PC-3 (cell line): Measurements from ENCODE around the gene GAB2. TPM values are rescaled to one million over a fixed set of nuclear protein-coding genes. Genes with fewer than 3 reads are reported as not detected.

Experiments
- ATAC-seq: fragments of 200-7000 bp; cut with Tn5 transposase; 2 replicates; pipeline ENCODE4 v1.9.1; 2020; ENCODE audit warnings: mild to moderate bottlenecking, moderate library complexity
- BruUV-seq: library from RNA; stranded (reverse); fragments of 400-500 nt; replicated peaks from 2 replicates; lab custom pipeline; 2021; lab: Mats Ljungman, UMichigan
- CTCF ChIA-PET: fragments of 300-600 bp; sonication (Branson Sonifier 250); formaldehyde crosslinking; loops from one replicate; lab custom pipeline; 2022; ENCODE audit warnings: antibody characterized with exemption; lab: Charles Lee
- POLR2A ChIA-PET: fragments of 300-600 bp; sonication (Branson Sonifier 250); formaldehyde crosslinking; loops from one replicate; lab custom pipeline; 2022; ENCODE audit warnings: antibody characterized with exemption; ENCODE audit not compliant: unreplicated experiment; lab: Charles Lee
- DNase-seq: peaks from one replicate; pipeline ENCODE4 v3.0.0-alpha.2; 2015
- H2AFZ ChIP-seq: fragments of 300-600 bp; sonication (generic); 2 replicates; pipeline ENCODE4 v1.6.0; 2016; ENCODE audit warnings: antibody characterized with exemption, low read length
- H3F3A ChIP-seq: fragments of 300-600 bp; sonication (generic); one replicate; pipeline ENCODE4 v1.6.0; 2017; ENCODE audit warnings: antibody characterized with exemption, low read length, control low read depth, mild to moderate bottlenecking; ENCODE audit not compliant: unreplicated experiment
- H3K27ac ChIP-seq: fragments of 300-600 bp; sonication (generic); 2 replicates; pipeline ENCODE4 v1.5.1; 2016; ENCODE audit warnings: mild to moderate bottlenecking, low read length
- H3K27me3 ChIP-seq: fragments of 300-600 bp; sonication (generic); 2 replicates; pipeline ENCODE4 v1.6.1; 2016; ENCODE audit warnings: low read length, mixed read lengths
- H3K36me3 ChIP-seq: fragments of 300-600 bp; sonication (generic); 2 replicates; pipeline ENCODE4 v1.6.1; 2016; ENCODE audit warnings: low read depth, mixed run types, low read length, mixed read lengths
- H3K4me1 ChIP-seq: fragments of 300-600 bp; sonication (generic); 2 replicates; pipeline ENCODE4 v1.5.1; 2016; ENCODE audit warnings: low read length; ENCODE audit not compliant: insufficient read depth
- H3K4me2 ChIP-seq: fragments of 300-600 bp; sonication (generic); 2 replicates; pipeline ENCODE4 v1.6.0; 2016; ENCODE audit warnings: low read length
- H3K4me3 ChIP-seq: fragments of 300-600 bp; sonication (generic); 2 replicates; pipeline ENCODE4 v1.5.1; 2016; ENCODE audit warnings: mild to moderate bottlenecking, low read length, mixed read lengths
- H3K79me2 ChIP-seq: fragments of 300-600 bp; sonication (generic); 2 replicates; pipeline ENCODE4 v1.6.1; 2017; ENCODE audit warnings: low read length, mixed read lengths
- H3K9ac ChIP-seq: fragments of 300-600 bp; sonication (generic); 2 replicates; pipeline ENCODE4 v1.6.0; 2016; ENCODE audit warnings: mild to moderate bottlenecking, low read length
- H3K9me2 ChIP-seq: fragments of 300-600 bp; sonication (generic); replicated peaks from 2 replicates; pipeline ENCODE4 v1.6.1; 2016; ENCODE audit warnings: mixed run types, low read length, mixed read lengths
- H3K9me3 ChIP-seq: fragments of 300-600 bp; sonication (generic); 2 replicates; pipeline ENCODE4 v1.6.1; 2016; ENCODE audit warnings: low read length, mixed read lengths
- H4K20me1 ChIP-seq: fragments of 300-600 bp; sonication (generic); 2 replicates; pipeline ENCODE4 v1.6.1; 2016; ENCODE audit warnings: low read length, mixed read lengths
- CTCF ChIP-seq: fragments of 300-600 bp; sonication (generic); conservative IDR thresholded peaks from 2 replicates; pipeline ENCODE4 v1.5.1; 2017; ENCODE audit warnings: antibody characterized with exemption, low read depth, mild to moderate bottlenecking, low read length
- EZH2 ChIP-seq: fragments of 300-600 bp; sonication (generic); IDR thresholded peaks from one replicate; pipeline ENCODE4 v1.6.1; 2017; ENCODE audit warnings: antibody characterized with exemption, mild to moderate bottlenecking, low read length; ENCODE audit not compliant: unreplicated experiment
- EZH2phosphoT487 ChIP-seq: fragments of 300-600 bp; sonication (generic); IDR thresholded peaks from 2 replicates; pipeline ENCODE4 v1.6.1; 2018; ENCODE audit warnings: mild to moderate bottlenecking, antibody characterized with exemption, low read length, borderline replicate concordance
- intact Hi-C: fragments of 100-400 bp; cut with micrococcal nuclease; formaldehyde crosslinking; loops from 2 replicates; pipeline ENCODE4 v1.9.0; 2023
- total RNA-seq: library from RNA; depleted of rRNA; stranded (reverse); fragments of >200 nt; gene quantifications from 2 replicates; pipeline ENCODE4 v1.2.3, GENCODE V29; 2014

The GAB2 gene
- total RNA-seq, 1 experiment from 2014 or later = 7.1 TPM

- BruUV-seq = no TSS peak
- H3F3A ChIP-seq = no peaks in the 10 kb centered on the region
- intact Hi-C loops = no loop called here
- no peak for DNase-seq
- peaks cover 15% of the 10 kb centered on the region for H3K4me1 ChIP-seq
- no peaks in the 10 kb centered on the region for H3K9me3 ChIP-seq
- H4K20me1 ChIP-seq = no peaks in the 10 kb centered on the region
- no peaks in the 10 kb centered on the region for H3K27me3 ChIP-seq
- CTCF ChIA-PET = no interaction called here
- no peak overlapping the region for H3K9ac ChIP-seq
- H3K9me2 ChIP-seq = no peaks in the 10 kb centered on the region
- POLR2A ChIA-PET = no interaction called here
- H3K4me2 ChIP-seq = no peak overlapping the region
- H3K79me2 ChIP-seq = no peaks in the 10 kb centered on the region
- TF ChIP-seq EZH2 (no peak), EZH2phosphoT487 (no peak), CTCF (no peak)
- no peak overlapping the region for H2AFZ ChIP-seq
- no peak overlapping the region for H3K27ac ChIP-seq
- H3K4me3 ChIP-seq = no peak overlapping the region
- no peak for ATAC-seq
- H3K36me3 ChIP-seq = peaks cover 12% of the 10 kb centered on the region; the same call in 1 of the 2 replicates
These were observed 42.1 kb upstream of the GAB2 start for GRCh38 chr11:78459738-78460137.

- Histone ChIP-seq H3K4me3 (no peak overlapping the region), H3K36me3 (peaks cover 12% of the 10 kb centered on the region; the same call in 1 of the 2 replicates), H3K27me3 (no peaks in the 10 kb centered on the region), H4K20me1 (no peaks in the 10 kb centered on the region), H3K4me1 (peaks cover 15% of the 10 kb centered on the region), H3F3A (no peaks in the 10 kb centered on the region), H3K9ac (no peak overlapping the region), H3K27ac (no peak overlapping the region), H3K79me2 (no peaks in the 10 kb centered on the region), H3K9me3 (no peaks in the 10 kb centered on the region), H3K9me2 (no peaks in the 10 kb centered on the region), H3K4me2 (no peak overlapping the region), H2AFZ (no peak overlapping the region)
- no TSS peak for BruUV-seq
- TF ChIP-seq EZH2 (no peak), CTCF (no peak), EZH2phosphoT487 (no peak)
- intact Hi-C loops = no loop called here
- ATAC-seq = no peak
- ChIA-PET CTCF (no interaction called here), POLR2A (no interaction called here)
- no peak for DNase-seq
These were observed 39.8 kb upstream of the GAB2 start for GRCh38 chr11:78457448-78457847.

GRCh38 chr11:78453140-78453935, 35.7 kb upstream of the GAB2 start:
- H3K4me2 ChIP-seq = no peak overlapping the region
- no peaks in the 10 kb centered on the region for H3F3A ChIP-seq
- intact Hi-C loops = no loop called here
- no peak overlapping the region for H2AFZ ChIP-seq
- no peak overlapping the region for H3K9ac ChIP-seq
- H3K27me3 ChIP-seq = no peaks in the 10 kb centered on the region
- no peak for TF ChIP-seq CTCF
- no peak for TF ChIP-seq EZH2
- ChIA-PET POLR2A (no interaction called here), CTCF (no interaction called here)
- H3K4me3 ChIP-seq = no peak overlapping the region
- H3K27ac ChIP-seq = no peak overlapping the region
- H3K4me1 ChIP-seq = no peaks in the 10 kb centered on the region
- BruUV-seq = no TSS peak
- no peaks in the 10 kb centered on the region for H3K79me2 ChIP-seq
- ATAC-seq = no peak
- H3K36me3 ChIP-seq = peaks cover 4% of the 10 kb centered on the region; the same call in 1 of the 2 replicates
- DNase-seq = no peak
- no peaks in the 10 kb centered on the region for H3K9me3 ChIP-seq
- no peaks in the 10 kb centered on the region for H4K20me1 ChIP-seq
- no peaks in the 10 kb centered on the region for H3K9me2 ChIP-seq
